ENCODE data around the gene TUBA4B.
"Not testable (repeated sequence)": the region's sequence is repeated elsewhere in the genome, so short reads cannot be mapped to it uniquely, and the experiment has no call there.

The TUBA4B gene

DNA sequence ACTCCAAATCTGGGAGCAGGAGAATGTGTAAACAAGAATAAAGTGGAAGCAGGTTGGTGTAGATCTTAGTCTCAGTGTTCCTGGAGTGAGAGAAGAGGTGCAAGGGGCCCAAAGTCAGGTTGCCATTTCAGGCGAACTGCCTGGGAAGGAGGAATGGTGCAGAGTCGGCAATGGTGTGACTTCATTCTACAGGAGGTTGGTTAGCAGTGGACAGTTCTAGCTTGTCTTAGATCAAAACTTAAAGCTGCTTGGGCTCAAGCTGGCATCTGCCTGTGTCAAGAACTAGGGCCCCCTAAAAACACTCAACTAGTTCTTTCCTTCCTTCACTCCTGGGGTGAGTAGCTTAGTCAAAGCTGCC is 4.2 kb upstream of the TUBA4B start:
- no peak for DNase-seq

DNA sequence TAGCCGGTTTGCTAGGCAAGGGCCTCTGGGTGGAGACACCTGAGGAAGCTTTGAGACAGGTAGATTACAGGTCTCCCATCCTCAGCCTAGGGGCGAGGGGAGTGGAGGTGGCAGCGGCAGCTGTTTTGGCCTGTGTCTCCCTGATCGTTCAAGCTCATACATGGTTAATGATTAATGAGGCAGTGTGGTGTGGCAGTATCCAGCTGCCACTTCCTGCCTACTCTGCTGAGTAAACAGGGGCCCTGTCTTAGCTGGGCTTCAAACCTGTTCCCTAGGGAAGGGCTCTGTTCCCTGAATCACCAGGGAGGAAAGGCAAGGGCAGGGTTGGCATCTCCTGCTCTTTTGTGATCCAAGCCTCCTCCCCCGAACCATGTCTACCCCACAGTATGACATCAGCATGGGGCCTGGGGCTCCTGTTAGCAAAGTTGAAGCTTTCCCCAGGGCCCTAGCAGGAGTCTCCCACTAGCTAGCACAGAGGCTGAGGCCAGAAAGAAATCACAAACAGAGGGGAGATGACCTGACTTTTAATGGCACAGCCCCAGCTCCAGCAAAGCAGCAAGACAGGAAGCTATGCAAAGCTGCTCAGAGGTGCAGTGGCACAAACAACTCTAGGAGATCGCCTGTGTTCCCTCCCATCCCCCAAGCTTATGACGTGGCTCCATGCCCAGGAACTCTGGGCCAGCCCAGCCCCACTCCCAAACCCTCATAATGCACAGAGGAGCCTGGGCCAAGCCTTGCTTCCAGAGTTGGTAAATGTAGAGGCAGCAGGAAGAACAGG is 3.7 kb upstream of the TUBA4B start:
- peak; percentile 63 to 67 for DNase-seq

DNA sequence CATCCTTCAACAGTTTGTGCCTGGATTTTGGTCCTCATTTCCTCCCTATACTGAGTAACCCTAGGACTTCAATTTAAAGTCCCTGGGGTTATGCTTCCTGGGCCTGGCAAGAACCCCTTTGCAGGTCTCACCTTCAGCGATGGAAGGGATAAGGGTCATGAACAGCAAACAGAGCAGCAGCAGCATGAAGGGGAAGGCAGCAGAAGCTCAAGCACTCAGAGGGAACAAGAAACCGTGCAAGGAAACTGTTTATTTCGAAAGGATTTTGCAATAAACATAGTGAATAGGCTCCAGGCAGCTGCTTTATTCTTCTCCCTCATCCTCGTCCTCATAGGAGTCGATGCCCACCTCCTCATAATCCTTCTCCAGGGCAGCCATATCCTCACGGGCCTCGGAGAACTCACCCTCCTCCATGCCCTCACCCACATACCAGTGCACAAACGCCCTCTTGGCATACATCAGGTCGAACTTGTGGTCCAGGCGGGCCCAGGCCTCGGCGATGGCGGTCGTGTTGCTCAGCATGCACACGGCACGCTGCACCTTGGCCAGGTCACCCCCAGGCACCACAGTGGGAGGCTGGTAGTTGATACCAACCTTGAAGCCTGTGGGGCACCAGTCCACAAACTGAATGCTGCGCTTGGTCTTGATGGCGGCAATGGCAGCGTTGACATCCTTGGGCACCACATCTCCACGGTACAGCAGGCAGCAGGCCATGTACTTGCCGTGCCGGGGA is 2.8 kb upstream of the TUBA4B start:
- peak in 1 of 2 experiments; percentile 21 for DNase-seq

DNA sequence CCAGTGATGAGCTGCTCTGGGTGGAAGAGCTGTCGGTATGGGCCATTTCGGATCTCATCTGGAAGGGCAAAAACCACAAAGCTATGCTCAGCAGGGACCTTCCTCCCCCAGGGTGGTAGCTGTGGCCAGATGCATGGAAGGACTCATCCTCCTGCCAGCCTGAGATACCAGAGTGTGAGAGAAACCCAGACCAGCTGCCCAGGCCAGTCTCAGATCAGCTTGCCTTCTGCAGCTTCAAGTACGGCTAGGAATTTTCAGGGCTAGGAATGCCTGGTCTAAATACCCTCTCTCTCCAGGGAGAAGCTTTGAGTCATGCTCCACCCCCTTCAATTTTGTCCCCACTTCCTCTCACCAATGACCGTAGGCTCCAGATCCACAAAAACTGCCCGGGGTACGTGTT is 1.4 kb upstream of the TUBA4B start:
- DNase-seq: no peak

DNA sequence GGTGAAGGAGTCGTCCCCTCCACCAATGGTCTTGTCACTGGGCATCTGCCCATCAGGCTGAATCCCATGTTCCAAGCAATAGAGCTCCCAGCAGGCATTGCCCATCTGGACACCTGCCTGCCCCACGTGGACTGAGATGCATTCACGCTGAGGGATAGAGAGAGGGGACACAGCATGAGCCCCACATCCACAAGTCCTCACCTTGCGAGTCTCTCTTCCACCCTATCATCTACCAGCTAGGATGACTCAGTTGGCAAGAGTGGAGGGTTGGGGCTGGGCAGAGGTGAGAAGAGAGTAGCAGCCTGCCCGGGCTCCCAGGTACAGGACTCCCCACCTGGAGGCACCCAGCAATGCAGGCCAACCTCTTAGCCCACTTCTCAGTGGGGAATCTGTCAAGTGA is 959 bp upstream of the TUBA4B start:
- no peak for DNase-seq

DNA sequence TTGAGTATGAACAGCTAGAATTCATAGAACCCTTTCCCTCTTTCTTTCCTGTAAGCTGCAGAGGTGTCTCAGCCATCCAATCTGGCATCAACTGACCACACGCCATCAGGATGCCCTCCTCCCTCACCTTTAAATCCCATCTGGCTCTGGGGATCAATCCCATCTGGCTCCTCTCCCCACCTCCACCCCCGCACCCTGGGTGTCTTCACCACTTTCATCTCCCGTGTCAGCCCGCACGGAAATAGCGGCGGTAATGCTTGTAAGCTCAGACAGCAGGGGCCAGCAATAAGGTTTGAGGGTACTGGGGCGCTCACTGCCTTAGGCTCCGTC is 508 bp upstream of the TUBA4B start:
- no peak for DNase-seq

DNA sequence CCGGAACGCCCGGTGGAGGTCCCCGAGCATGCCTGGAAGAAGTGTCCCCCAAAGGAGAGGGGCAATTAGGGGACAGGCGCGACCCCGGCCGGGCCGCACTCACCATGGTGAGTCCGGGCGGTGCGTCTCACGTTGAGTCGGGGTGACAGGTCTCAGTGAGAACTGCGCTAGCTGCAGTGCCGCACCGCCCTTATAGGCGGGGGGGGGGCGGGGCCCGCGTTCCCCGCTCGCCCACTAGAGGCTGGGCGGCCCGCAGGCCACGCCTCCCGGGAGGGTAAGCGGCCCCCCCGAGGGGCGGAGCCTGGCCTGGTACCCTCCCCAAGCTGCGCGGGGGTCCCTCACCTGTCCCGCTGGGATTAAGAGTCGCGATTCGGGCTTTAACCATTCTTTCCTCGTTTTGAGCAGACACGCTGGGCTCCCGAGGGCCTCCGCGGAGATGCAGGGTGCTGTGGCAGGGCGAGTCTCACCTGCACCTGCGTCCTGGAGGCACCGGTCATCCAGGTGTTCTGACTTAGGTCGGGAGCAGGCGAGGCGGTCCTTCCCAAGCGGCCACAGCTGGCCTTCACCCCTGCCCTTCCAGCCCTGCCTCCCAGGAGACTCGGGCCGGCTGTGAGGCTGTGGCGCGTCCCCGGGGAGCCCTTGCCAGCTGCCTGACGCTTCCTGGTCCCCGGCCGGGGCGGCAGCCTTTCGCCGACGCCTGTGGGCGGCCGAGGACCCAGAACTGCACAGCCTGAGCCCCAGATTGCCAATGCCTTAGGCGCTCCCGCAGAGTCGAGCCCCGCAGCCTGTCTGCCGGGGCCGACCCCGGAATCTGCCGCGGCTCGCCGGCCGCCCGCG is 928 bp downstream of the TUBA4B start, which contains the start of gene TUBA4A:
Gene TUBA4A (minus strand): TSS at position 166 of the 837 bp plus-strand sequence. CDS start 60 bp downstream, at position 106.
- peak; percentile 2 to 9 for DNase-seq

DNA sequence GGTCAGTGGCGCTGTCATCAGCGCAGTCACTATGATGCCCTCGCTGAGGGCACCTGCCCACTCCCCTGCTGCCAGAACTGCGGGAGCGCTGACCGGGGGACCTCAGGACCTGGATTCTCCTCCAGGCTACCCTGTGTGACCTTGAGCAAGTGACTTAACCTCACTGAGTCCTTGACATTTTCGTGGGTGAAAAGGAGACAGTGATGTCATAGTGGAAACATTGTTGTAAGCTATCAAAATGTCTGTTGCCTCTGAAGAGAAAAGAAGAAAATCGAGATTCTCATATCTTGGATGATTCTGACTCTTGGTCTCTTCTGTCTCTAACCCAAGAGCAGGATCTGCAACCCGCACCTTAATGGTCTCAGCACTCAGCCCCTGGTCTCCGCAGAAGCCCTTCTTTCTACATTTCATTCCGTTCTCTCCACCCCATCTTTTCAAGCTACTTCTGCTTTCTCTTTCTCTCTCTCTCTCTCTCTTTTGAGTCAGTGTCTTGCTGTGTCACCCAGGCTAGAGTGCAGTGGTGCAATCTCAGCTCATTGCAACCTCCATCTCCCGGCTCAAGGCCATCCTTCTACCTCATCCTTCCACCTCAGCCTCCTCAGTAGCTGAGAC is 1.7 kb downstream of the TUBA4B start:
- DNase-seq: peak in 1 of 2 experiments; percentile 3

DNA sequence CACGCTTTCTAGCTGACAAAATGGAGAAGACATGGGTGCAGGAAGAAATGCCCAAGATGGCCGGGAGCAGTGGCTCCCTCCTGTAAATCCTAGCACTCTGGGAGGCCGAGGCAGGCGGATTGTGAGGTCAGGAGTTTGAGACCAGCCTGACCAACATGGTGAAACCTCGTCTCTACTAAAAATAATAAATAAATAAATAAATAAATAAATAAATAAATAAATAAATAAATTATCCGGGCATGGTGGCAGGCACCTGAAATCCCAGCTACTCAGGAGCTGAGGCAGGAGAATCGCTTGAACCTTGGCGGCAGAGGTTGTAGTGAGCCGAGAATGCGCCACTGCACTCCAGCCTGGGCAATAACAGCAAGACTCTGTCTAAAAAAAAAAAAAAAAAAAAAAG is 5.9 kb downstream of the TUBA4B start:
- DNase-seq: not testable (repeated sequence)

DNA sequence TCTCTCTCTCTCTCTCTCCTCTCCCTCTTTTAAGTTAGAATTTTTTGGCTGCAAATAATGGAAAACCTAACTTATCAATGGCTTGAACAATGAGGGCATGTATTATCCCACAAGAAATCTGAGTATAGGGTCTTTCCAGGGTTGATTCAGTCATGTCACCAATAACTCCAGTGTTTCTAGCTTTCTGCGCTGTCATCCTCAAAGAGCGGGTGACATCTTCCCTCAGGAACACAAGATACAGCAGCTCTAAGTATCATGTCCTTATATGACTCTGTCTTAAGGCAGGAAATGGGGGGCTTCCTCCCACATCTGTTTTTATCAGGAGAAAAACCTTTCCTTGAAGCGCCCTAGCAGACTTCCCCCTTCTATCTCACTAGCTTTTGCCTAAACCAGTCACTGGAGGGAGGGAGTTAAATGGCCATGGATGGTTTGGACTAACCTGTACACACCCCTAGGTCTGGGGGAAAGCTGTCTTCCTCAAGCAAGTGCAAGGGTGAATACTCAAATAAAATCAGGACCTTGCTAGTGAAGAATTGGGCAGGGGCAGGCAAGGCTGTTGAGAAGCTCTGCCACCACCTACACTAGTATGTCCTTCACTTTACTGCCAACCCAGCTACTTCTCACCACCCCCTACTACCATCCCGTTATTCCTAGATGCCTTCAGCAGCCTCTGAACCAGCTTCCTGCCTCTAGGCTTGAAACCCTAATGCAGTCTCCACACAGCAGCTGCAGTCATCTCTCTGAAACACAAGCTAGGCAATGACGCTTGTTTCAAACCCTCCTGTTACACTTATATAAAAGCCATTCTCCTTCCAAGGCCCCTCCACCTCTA is 8.2 kb downstream of the TUBA4B start:
- DNase-seq: no peak

DNA sequence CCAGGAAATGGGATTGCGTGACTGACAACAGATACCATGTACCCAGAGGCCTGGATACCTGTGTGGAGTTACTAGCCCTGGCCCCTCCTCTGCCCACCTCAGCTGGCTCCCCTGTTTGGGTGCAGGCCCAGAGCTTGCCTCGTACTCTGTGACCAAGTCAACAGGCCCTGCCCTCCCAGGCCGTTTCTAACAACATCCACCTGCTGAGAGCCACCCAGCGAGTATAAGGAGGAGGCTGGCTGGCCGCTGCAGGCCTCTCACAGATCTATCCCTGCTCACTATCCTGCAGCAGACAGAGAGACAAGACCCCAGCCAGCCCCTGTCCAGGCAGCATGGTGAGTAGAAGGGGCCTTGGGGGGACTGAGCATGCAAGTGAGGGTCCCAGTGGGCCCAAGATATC is 13.2 kb downstream of the TUBA4B start:
- DNase-seq: no peak

DNA sequence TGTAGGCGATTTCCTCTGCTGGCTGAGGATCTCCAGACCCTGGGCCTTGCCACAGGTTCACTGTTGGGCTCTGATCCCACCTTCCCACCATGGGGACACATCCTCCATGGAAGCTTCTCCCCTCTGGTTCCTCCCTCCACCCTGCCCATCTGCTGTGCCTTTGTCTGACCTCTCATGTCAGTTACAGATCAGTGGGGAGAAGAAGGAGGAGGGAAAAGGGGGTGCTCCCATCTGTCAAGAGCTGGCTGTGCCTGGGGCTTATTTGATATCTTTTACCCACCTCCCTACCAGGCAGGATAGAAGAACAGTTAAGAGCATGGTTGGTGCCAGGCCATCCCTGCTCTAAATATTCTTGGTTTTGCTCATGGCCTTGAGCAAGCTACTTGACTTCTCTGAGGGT is 13.8 kb downstream of the TUBA4B start:
- DNase-seq: no peak

DNA sequence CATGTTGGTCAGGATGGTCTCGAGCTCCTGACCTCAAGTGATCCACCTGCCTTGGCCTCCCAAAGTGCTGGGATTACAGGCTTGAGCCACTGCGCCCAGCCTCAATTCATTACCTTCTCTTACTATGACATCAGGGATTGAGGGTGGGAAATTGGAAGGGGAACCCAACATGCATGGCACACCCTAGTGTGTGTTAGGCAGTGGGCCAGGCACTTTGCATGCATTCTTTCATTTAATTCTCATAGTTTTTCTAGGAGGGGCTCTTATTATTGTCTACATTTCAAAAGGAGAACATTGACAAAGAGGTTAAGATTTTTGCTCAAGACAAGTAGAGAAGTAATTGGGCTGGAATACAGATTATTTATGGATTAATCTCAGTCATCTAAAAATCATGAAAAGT is 15.3 kb downstream of the TUBA4B start:
- no peak for DNase-seq

DNA sequence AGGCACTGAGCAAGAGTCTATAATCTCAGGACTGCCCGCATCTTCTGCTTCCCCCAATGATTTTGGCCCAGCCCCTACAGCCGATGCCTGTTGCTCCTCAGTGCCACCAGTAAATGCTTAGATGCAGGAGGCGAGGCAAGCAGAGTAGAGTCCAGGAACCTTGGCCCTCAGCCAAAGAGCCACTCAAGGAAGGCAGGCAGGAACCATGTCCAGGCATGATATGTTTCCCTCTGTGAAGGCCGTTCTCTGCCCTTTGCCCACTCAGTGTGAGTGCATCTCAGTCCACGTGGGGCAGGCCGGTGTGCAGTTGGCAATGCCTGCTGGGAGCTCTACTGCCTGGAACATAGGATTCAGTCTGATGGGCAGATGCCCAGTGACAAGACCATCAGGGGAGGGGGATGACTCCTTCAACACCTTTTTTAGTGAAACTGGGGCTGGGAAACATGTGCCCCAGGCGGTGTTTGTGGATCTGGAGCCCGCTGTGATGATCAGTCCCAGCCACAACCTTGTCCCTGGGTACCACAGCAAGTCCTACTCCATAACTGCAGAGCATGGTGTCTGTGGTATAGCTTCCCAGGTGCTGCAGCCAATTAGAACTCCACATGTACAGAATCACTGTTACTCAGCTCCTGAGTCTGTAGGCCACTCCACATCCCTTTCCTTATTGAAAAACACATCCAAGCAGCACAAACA is 16.5 kb downstream of the TUBA4B start:
- no peak for DNase-seq

DNA sequence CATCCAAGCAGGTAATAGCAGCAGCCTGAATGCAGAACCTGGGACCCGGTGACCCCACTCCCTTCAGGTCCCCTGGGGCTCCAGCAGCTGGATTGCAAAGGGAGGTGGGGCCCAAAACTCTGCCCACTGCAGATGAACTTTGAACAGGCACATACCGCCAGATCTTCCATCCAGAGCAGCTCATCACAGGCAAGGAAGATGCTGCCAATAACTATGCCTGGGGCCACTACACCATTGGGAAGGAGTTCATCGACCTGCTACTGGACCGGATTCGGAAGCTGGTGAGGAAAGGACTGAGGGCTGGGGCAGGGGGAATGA is 17.0 kb downstream of the TUBA4B start:
- DNase-seq: no peak

DNA sequence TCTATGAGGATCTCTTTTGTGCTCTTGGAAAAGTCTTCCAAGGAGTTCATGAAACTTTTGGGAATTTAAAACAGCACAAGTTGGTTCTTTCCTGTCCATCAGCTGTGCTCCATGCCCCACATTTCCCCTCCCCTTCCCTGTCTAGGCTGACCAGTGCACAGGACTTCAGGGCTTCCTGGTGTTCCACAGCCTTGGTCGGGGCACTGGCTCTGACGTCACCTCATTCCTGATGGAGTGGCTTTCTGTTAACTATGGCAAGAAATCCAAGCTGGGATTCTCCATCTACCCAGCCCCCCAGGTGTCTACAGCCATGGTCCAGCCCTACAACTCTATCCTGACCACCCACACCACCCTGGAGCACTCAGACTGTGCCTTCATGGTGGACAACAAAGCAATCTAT is 18.0 kb downstream of the TUBA4B start:
- DNase-seq: no peak

DNA sequence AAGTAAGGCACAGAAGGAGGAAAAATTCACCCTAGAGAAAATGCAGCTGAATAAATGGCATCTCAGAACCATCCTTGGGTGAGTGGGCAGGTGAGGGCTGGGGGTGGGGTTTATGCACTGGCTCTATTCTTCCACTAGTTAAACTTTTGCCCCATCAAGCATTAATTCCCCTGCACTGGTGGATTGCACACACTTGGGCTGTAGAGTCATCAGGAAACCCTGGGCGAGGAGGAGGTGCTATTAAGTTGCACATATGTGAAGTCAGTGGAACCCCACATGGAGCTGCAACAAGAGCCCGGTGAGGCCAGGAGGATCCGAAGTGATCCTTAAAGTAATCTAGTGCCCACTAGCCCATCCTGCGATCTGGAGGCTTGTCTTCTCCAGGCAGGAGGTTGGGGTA is 19.3 kb downstream of the TUBA4B start:
- no peak for DNase-seq

DNA sequence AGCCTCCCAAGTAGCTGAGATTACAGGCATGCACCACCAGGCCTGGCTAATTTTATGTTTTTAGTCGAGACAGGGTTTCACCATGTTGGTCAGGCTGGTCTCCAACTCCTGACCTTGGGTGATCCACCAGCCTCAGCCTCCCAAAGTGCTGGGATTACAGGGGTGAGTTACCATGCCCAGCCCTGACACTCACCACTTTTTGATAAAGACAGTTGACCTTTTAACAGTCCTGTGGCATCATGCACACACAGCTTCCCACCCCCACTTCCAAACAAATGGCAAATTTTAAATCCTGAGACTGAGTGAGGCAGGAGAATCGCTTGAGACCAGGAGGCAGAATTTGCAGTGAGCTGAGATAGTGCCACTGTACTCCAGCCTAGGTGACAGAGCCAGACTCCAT is 20.0 kb downstream of the TUBA4B start:
- DNase-seq: no peak

DNA sequence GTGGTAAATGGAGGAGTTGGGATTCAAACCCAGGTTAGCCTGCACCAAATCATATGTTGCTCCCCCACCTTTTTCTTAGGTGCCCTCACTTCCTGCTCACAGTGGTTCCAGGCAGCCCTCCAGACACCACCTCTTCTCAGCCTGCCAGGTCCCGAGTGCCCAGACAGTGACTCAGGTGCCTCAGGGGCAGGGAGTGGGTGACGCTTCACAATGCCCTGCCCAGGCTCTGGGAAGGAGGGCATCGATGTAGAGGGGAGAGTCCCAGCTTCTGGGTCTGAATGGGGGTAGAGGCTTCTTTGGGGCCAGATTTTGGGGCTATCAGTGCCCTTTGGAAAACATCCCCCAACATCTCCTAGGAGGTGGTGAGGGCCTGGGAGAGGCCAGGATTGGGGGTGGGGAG is 20.9 kb downstream of the TUBA4B start:
- DNase-seq: no peak

DNA sequence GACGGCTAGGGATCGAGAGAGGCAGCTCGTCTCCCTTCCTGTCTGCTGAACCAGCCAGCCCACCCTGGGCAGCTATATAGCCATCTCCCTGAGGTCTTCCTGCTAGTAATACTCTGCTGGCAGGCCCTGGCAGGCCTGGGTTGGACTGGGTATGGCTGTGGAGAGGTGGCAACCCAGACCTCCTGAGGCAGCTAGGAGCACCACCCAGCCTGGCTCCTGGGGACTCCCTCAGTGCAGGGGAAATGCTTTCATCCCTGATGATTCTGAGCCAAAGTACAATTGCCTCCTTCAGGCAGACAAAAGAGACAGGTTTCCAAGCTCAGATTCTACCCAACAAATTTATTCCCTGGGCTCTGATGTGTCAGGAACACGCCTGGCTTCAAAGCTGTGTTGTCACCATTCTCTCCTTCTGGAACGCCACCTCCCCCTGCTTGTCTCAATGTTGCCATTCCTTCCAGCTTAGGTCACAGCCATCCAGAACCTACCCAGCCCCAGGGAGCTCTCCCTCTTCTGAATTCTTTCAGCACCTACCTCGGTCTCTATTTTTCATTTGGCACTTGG is 21.4 kb downstream of the TUBA4B start:
- no peak for DNase-seq

All from Kasumi-1 (cell line).